H9 (cell line): ENCODE data around the gene MAP2. TPM values are rescaled to one million over a fixed set of nuclear protein-coding genes. Genes with fewer than 3 reads are reported as not detected.

Source experiments
- DNase-seq: peaks from one replicate; pipeline ENCODE4 v3.0.0-alpha.2; 2017
- H2AFZ ChIP-seq: one replicate; pipeline ENCODE4 v1.6.1; 2013; ENCODE audit warnings: mild to moderate bottlenecking, low read length, control low read depth, moderate library complexity
- H2AK5ac ChIP-seq: 2 replicates; pipeline ENCODE4 v1.6.1; 2013; ENCODE audit warnings: low read length, control low read depth, mixed read lengths; ENCODE audit not compliant: insufficient read length
- H2BK120ac ChIP-seq: one replicate; pipeline ENCODE4 v1.6.1; 2013; ENCODE audit warnings: low read depth, mild to moderate bottlenecking, low read length, control low read depth, inconsistent platforms; ENCODE audit not compliant: poor library complexity, severe bottlenecking
- H2BK12ac ChIP-seq: 2 replicates; pipeline ENCODE4 v1.6.1; 2013; ENCODE audit warnings: low read length, control low read depth, mixed read lengths, low read depth; ENCODE audit not compliant: insufficient read length
- H2BK15ac ChIP-seq: 2 replicates; pipeline ENCODE4 v1.6.1; 2013; ENCODE audit warnings: low read depth, low read length, control low read depth
- H2BK20ac ChIP-seq: one replicate; pipeline ENCODE4 v1.6.1; 2013; ENCODE audit warnings: low read depth, mild to moderate bottlenecking, low read length, control low read depth, inconsistent platforms; ENCODE audit not compliant: poor library complexity, severe bottlenecking
- H2BK5ac ChIP-seq: 2 replicates; pipeline ENCODE4 v1.6.1; 2013; ENCODE audit warnings: low read length, control low read depth, mixed read lengths; ENCODE audit not compliant: insufficient read length
- H3K14ac ChIP-seq: 2 replicates; pipeline ENCODE4 v1.6.1; 2013; ENCODE audit warnings: low read length, control low read depth; ENCODE audit not compliant: insufficient read depth
- H3K18ac ChIP-seq: 2 replicates; pipeline ENCODE4 v1.6.1; 2013; ENCODE audit warnings: low read depth, mild to moderate bottlenecking, mixed read lengths, low read length, control low read depth; ENCODE audit not compliant: insufficient read length
- H3K23ac ChIP-seq: 2 replicates; pipeline ENCODE4 v1.6.1; 2013; ENCODE audit warnings: low read length, control low read depth, mixed read lengths, low read depth; ENCODE audit not compliant: insufficient read length
- H3K23me2 ChIP-seq: 2 replicates; pipeline ENCODE4 v1.6.1; 2013; ENCODE audit warnings: low read depth, mild to moderate bottlenecking, mixed read lengths, low read length, control low read depth; ENCODE audit not compliant: insufficient read length, poor library complexity, severe bottlenecking
- H3K27ac ChIP-seq: 2 replicates; pipeline ENCODE4 v1.5.1; 2013; ENCODE audit warnings: low read length, control low read depth, mixed read lengths, low read depth; ENCODE audit not compliant: insufficient read length
- H3K27me3 ChIP-seq: 2 replicates; pipeline ENCODE4 v1.6.1; 2013; ENCODE audit warnings: low read length, control low read depth, inconsistent platforms; ENCODE audit not compliant: insufficient read depth
- H3K4ac ChIP-seq: 2 replicates; pipeline ENCODE4 v1.6.1; 2013; ENCODE audit warnings: low read depth, mild to moderate bottlenecking, control low read depth, inconsistent platforms, low read length, moderate library complexity
- H3K4me1 ChIP-seq: 2 replicates; pipeline ENCODE4 v1.6.1; 2013; ENCODE audit warnings: low read length, control low read depth, inconsistent platforms; ENCODE audit not compliant: insufficient read depth
- H3K4me2 ChIP-seq: 2 replicates; pipeline ENCODE4 v1.6.1; 2013; ENCODE audit warnings: low read length, control low read depth, mixed read lengths; ENCODE audit not compliant: insufficient read length, insufficient read depth
- H3K56ac ChIP-seq: 2 replicates; pipeline ENCODE4 v1.6.1; 2013; ENCODE audit warnings: low read depth, mild to moderate bottlenecking, mixed read lengths, low read length, control low read depth; ENCODE audit not compliant: insufficient read length
- H3K79me1 ChIP-seq: 2 replicates; pipeline ENCODE4 v1.6.1; 2013; ENCODE audit warnings: low read depth, mild to moderate bottlenecking, moderate library complexity, low read length, control low read depth, inconsistent platforms; ENCODE audit not compliant: insufficient read depth, poor library complexity, severe bottlenecking
- H3K79me2 ChIP-seq: 2 replicates; pipeline ENCODE4 v1.6.1; 2013; ENCODE audit warnings: low read length, control low read depth, inconsistent platforms; ENCODE audit not compliant: insufficient read depth
- H3K9ac ChIP-seq: 2 replicates; pipeline ENCODE4 v1.6.1; 2013; ENCODE audit warnings: low read length, control low read depth, mixed read lengths; ENCODE audit not compliant: insufficient read length; ENCODE audit errors: extremely low read depth
- H3K9me3 ChIP-seq: one replicate; pipeline ENCODE4 v1.6.1; 2013; ENCODE audit warnings: low read depth, low read length, inconsistent platforms; ENCODE audit not compliant: control insufficient read depth
- H3T11ph ChIP-seq: one replicate; pipeline ENCODE4 v1.6.1; 2013; ENCODE audit warnings: mild to moderate bottlenecking, low read length, control low read depth, inconsistent platforms
- H4K20me1 ChIP-seq: one replicate; pipeline ENCODE4 v1.6.1; 2013; ENCODE audit not compliant: control insufficient read depth, insufficient read length, insufficient read depth
- H4K5ac ChIP-seq: 2 replicates; pipeline ENCODE4 v1.6.1; 2013; ENCODE audit warnings: low read depth, mild to moderate bottlenecking, mixed read lengths, low read length, control low read depth; ENCODE audit not compliant: insufficient read length
- H4K8ac ChIP-seq: replicated peaks from 2 replicates; pipeline ENCODE4 v1.6.1; 2013; ENCODE audit warnings: low read length, control low read depth, mixed read lengths, low read depth; ENCODE audit not compliant: insufficient read length
- H4K91ac ChIP-seq: 2 replicates; pipeline ENCODE4 v1.6.1; 2013; ENCODE audit warnings: low read depth, mild to moderate bottlenecking, moderate library complexity, mixed read lengths, low read length, control low read depth; ENCODE audit not compliant: insufficient read length
- H3K27ac Mint-ChIP-seq, 3 experiments: 2 replicates in 2 of 3; 3 replicates in 1 of 3; pipeline ENCODE4 v1.8.0; 2020 to 2021; ENCODE audit warnings: mixed read lengths in 3 of 3, mild to moderate bottlenecking in 1 of 3, moderate library complexity in 1 of 3
- H3K27me3 Mint-ChIP-seq: 2 replicates; pipeline ENCODE4 v1.8.0; 2021; ENCODE audit warnings: low read depth, mild to moderate bottlenecking, moderate library complexity, mixed read lengths
- H3K36me3 Mint-ChIP-seq, 3 experiments: 2 replicates in 2 of 3; 3 replicates in 1 of 3; pipeline ENCODE4 v1.8.0; 2020 to 2021; ENCODE audit warnings: low read depth in 3 of 3, mixed read lengths in 3 of 3; ENCODE audit not compliant: insufficient read depth in 1 of 3
- H3K4me1 Mint-ChIP-seq, 2 experiments: 2 replicates each; pipeline ENCODE4 v1.8.0; 2020; ENCODE audit warnings: mixed read lengths in 2 of 2
- H3K4me3 Mint-ChIP-seq, 2 experiments: 2 replicates in 1 of 2; 3 replicates in 1 of 2; pipeline ENCODE4 v1.8.0; 2020 to 2021; ENCODE audit warnings: mild to moderate bottlenecking in 2 of 2, mixed read lengths in 2 of 2, moderate library complexity in 1 of 2
- H3K9me3 Mint-ChIP-seq, 2 experiments: 2 replicates in 1 of 2; 3 replicates in 1 of 2; pipeline ENCODE4 v1.8.0; 2020; ENCODE audit warnings: mild to moderate bottlenecking in 2 of 2, mixed read lengths in 2 of 2, moderate library complexity in 1 of 2
- CTCF ChIP-seq: fragments of 200-600 bp; sonication (generic); conservative IDR thresholded peaks from 3 replicates; pipeline ENCODE4 v1.8.0; 2021; ENCODE audit warnings: antibody characterized with exemption, mild to moderate bottlenecking
- total RNA-seq: library from RNA; stranded (reverse); gene quantifications from 2 replicates; pipeline ENCODE4 v1.2.1, GENCODE V29; 2021

Gene MAP2
- total RNA-seq, 1 experiment from 2014 or later = 0.87 TPM

- H3K9me3 Mint-ChIP-seq = no peaks in the 10 kb centered on the region
- no peak overlapping the region for H3K27ac ChIP-seq
- no peak overlapping the region for H2BK12ac ChIP-seq
- no peak overlapping the region for H4K5ac ChIP-seq
- H3K23ac ChIP-seq = no peak overlapping the region
- no peak for TF ChIP-seq CTCF
- H4K8ac ChIP-seq = no peak overlapping the region
- H3K4me2 ChIP-seq = no peak overlapping the region
- H3K4me1 ChIP-seq = no peaks in the 10 kb centered on the region
- H3K4ac ChIP-seq = no peak overlapping the region
- H3K4me3 Mint-ChIP-seq = no peak overlapping the region
- no peak overlapping the region for H3K14ac ChIP-seq
- H3K36me3 Mint-ChIP-seq = no peaks in the 10 kb centered on the region
- no peak for DNase-seq
- H3K79me2 ChIP-seq = no peaks in the 10 kb centered on the region
- H2BK15ac ChIP-seq = no peak overlapping the region
- no peak overlapping the region for H3T11ph ChIP-seq
- H3K27me3 ChIP-seq = no peaks in the 10 kb centered on the region
- no peaks in the 10 kb centered on the region for H3K23me2 ChIP-seq
- no peak overlapping the region for H3K9ac ChIP-seq
- H3K56ac ChIP-seq = no peak overlapping the region
- no peaks in the 10 kb centered on the region for H3K79me1 ChIP-seq
- peaks cover 16 to 20% of the 10 kb centered on the region in 2 experiments for H3K4me1 Mint-ChIP-seq
- H2AFZ ChIP-seq = no peak overlapping the region
- no peak overlapping the region for H3K18ac ChIP-seq
- no peaks in the 10 kb centered on the region for H3K9me3 ChIP-seq
- no peaks in the 10 kb centered on the region for H4K20me1 ChIP-seq
- no peak overlapping the region for H4K91ac ChIP-seq
- peaks cover 2% of the 10 kb centered on the region for H3K27me3 Mint-ChIP-seq
- H3K27ac Mint-ChIP-seq = peak overlapping the region in 1 of 3 experiments; percentile 49; a peak in 2 of 7 replicates
- no peak overlapping the region for H2AK5ac ChIP-seq
- no peak overlapping the region for H2BK20ac ChIP-seq
- H2BK5ac ChIP-seq = no peak overlapping the region
- H2BK120ac ChIP-seq = no peak overlapping the region
Measured at GRCh38 chr2:209629597-209629996, 205.8 kb downstream of the MAP2 start.
